DND-41 (cell line): ENCODE measurements around the gene ENPEP.

Experiments used
- EZH2 ChIP-seq: IDR thresholded peaks from 3 replicates; pipeline ENCODE4 v1.6.1; 2012; ENCODE audit warnings: borderline replicate concordance, low read depth, mild to moderate bottlenecking, moderate library complexity, low read length, inconsistent platforms; ENCODE audit not compliant: severe bottlenecking
- TF ChIP-seq, protein P1 (sequence below): IDR thresholded peaks from 2 replicates; pipeline ENCODE4 v1.5.1; 2012; ENCODE audit warnings: borderline replicate concordance, low read length, moderate library complexity, mild to moderate bottlenecking; ENCODE audit not compliant: poor library complexity, severe bottlenecking; ENCODE audit errors: extremely low read depth

DNA sequence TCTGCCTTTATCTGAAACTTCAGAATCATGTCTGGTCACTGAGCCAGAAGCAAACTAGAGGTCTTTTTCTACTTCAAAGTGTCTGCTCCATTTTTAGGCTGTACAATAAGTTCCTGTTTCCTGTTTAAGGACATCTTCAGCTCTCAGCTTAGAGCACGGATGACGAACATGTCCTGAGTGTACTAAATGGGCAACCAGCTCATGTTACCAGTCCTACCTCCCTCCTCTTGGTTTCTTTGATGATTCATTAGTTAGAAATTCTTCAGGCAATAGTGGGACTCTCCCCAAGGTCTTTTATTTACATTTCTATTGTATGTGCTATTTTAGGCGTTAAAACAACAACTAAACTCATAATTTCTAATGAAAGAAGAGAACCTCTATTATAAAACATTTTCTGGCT lies 58.0 kb downstream of the ENPEP start:
- TF ChIP-seq, protein P1, sequence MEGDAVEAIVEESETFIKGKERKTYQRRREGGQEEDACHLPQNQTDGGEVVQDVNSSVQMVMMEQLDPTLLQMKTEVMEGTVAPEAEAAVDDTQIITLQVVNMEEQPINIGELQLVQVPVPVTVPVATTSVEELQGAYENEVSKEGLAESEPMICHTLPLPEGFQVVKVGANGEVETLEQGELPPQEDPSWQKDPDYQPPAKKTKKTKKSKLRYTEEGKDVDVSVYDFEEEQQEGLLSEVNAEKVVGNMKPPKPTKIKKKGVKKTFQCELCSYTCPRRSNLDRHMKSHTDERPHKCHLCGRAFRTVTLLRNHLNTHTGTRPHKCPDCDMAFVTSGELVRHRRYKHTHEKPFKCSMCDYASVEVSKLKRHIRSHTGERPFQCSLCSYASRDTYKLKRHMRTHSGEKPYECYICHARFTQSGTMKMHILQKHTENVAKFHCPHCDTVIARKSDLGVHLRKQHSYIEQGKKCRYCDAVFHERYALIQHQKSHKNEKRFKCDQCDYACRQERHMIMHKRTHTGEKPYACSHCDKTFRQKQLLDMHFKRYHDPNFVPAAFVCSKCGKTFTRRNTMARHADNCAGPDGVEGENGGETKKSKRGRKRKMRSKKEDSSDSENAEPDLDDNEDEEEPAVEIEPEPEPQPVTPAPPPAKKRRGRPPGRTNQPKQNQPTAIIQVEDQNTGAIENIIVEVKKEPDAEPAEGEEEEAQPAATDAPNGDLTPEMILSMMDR = no peak
- no peak for TF ChIP-seq EZH2
